RWPE1 (cell line): ENCODE data around the gene RTKN2.
"Not testable (repeated sequence)": the region's sequence is repeated elsewhere in the genome, so short reads cannot be mapped to it uniquely, and the experiment has no call there.

Experiments
- CTCF ChIA-PET: fragments of 350-600 bp; sonication (Branson Sonifier 250); formaldehyde crosslinking; extraction: SDS; loops from one replicate; lab custom pipeline; 2021; lab: Yijun Ruan, JAX
- POLR2A ChIA-PET: fragments of 400-600 bp; formaldehyde crosslinking; extraction: SDS; loops from one replicate; lab custom pipeline; 2020; ENCODE audit warnings: antibody characterized with exemption; ENCODE audit not compliant: low non-redundant PET; lab: Yijun Ruan, JAX
- DNase-seq: peaks from one replicate; pipeline ENCODE4 v3.0.0; 2012; ENCODE audit warnings: low spot score
- H3K27ac ChIP-seq: fragments of 450-650 bp; 2 replicates; pipeline ENCODE4 v1.5.1; 2017
- CTCF ChIP-seq: fragments of 450-650 bp; conservative IDR thresholded peaks from 2 replicates; pipeline ENCODE4 v1.5.1; 2017; ENCODE audit warnings: low read depth, mild to moderate bottlenecking

RTKN2 gene

DNA sequence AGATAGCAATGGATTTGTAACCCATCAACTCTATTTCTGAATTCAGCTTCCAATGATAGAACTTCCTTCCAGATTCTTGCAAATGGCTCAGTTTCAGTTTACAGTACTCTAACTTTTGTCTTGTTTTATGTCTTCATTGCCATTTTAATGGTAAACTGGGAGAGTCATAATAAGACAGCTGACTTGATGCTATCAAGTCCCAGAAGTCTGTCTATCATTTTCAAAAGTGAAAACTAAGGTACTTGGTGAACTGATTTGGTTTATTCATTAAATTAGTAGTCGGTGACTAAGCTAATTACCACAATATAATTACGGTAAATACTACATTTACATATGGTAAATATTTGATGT is 25.0 kb downstream of the RTKN2 start:
- H3K27ac ChIP-seq, result no peak overlapping the region
- DNase-seq, result no peak
- no peak for TF ChIP-seq CTCF
- ChIA-PET CTCF (interaction anchor here (0.5 to 1.2 kb wide), 5 partner anchors 62 to 506 kb away, joined by 3 to 9 read pairs (median 4); no protein-coding TSS in a partner anchor), POLR2A (no interaction called here)

GRCh38 chr10:62242965-62243646 is 25.5 kb downstream of the RTKN2 start:
- CTCF ChIA-PET, result interaction anchor here (0.5 to 1.2 kb wide), 5 partner anchors 61 to 505 kb away, joined by 3 to 9 read pairs (median 4); no protein-coding TSS in a partner anchor
- POLR2A ChIA-PET, result not testable (repeated sequence)
- peak; percentile 62 for DNase-seq

DNA sequence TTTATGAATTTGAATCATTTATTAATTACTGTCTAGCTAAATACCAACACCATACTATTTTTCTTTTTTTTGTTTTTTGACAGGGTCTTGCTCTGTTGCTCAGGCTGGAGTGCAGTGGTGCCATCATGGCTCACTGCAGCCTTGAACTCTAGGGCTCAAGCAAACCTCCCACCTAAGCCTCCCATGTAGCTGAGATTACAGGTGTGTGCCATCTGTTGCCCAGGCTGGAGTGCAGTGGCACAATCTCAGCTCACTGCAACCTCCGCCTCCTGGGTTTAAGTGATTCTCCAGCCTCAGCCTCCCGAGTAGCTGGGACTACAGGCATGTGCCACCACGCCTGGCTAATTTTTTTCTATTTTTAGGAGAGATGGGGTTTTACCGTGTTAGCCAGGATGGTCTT is 27.1 kb downstream of the RTKN2 start:
- POLR2A ChIA-PET, DNase-seq: not testable (repeated sequence)
- H3K27ac ChIP-seq, result peak overlapping the region; percentile 45
- CTCF ChIA-PET, result interaction anchor here (0.6 kb wide), 1 partner anchor 580 kb away, joined by 3 read pairs; no protein-coding TSS in a partner anchor

More at GRCh38 chr10:62242965-62243646, 25.5 kb downstream of the RTKN2 start:
- peak overlapping the region; percentile 83 for H3K27ac ChIP-seq

DNA sequence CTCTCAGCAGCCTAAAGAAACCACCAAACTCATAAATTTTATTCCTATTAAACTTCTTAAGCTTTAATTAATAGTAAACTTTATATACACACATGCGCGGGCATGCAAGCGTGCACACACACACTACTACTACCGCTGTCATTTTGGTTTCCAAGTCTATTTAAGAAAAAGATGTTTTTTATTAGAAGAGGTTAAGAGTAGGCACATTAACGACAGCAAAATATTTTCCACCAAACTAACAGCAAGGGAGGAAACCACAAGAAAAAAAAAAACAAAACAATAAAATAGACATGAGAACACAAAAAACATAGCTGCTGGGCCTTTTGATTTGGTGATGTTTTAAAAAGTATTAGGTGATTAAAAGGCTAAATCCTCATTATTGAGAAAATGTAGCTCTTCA is 28.6 kb downstream of the RTKN2 start:
- POLR2A ChIA-PET, result no interaction called here
- no peak for DNase-seq
- CTCF ChIA-PET, result interaction anchor here (0.6 kb wide), 3 partner anchors 52 to 343 kb away, joined by 3 to 4 read pairs (median 3); no protein-coding TSS in a partner anchor
- TF ChIP-seq CTCF, result no peak
- H3K27ac ChIP-seq, result no peak overlapping the region

DNA sequence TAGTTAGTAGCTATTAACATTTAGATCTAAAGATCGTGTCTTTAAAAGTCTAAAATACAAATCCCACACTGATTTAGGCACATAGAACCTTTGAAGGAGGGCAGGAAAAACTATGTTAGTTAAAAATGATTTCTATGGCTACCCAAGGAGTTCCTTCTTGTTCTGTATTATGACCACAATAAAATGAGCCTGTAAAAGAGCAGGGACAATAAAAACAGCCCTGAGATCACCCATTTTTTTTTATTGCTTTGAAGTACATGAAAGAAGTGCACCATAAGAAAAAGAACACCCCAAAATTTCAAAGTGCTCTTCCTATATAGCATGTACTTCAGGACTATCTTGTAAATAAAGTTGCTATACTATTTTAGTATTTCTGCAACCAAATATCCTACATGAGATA is 29.8 kb downstream of the RTKN2 start:
- DNase-seq, result no peak
- POLR2A ChIA-PET, result no interaction called here
- no peak for TF ChIP-seq CTCF
- no peak overlapping the region for H3K27ac ChIP-seq
- CTCF ChIA-PET, result interaction anchor here (1.4 kb wide), 1 partner anchor 201 kb away, joined by 4 read pairs; no protein-coding TSS in a partner anchor

- no peak for TF ChIP-seq CTCF
Observed at GRCh38 chr10:62237966-62238365, 30.7 kb downstream of the RTKN2 start.

GRCh38 chr10:62237506-62237905 is 31.1 kb downstream of the RTKN2 start:
- H3K27ac ChIP-seq, result no peak overlapping the region
- CTCF ChIA-PET, result no interaction called here

More at GRCh38 chr10:62237966-62238365, 30.7 kb downstream of the RTKN2 start:
- ChIA-PET POLR2A (no interaction called here), CTCF (no interaction called here)
- no peak for DNase-seq
- no peak overlapping the region for H3K27ac ChIP-seq

More at GRCh38 chr10:62237506-62237905, 31.1 kb downstream of the RTKN2 start:
- TF ChIP-seq CTCF, result no peak
- POLR2A ChIA-PET, result no interaction called here
- no peak for DNase-seq
